GM21360 (cell line): ENCODE results near the gene CCDC33.

Experiments used
- ATAC-seq: cut with Tn5 transposase; IDR thresholded peaks from one replicate; pipeline ENCODE4 v1.9.1; 2021; ENCODE audit warnings: mild to moderate bottlenecking, moderate library complexity; ENCODE audit not compliant: unreplicated experiment

Gene CCDC33

DNA sequence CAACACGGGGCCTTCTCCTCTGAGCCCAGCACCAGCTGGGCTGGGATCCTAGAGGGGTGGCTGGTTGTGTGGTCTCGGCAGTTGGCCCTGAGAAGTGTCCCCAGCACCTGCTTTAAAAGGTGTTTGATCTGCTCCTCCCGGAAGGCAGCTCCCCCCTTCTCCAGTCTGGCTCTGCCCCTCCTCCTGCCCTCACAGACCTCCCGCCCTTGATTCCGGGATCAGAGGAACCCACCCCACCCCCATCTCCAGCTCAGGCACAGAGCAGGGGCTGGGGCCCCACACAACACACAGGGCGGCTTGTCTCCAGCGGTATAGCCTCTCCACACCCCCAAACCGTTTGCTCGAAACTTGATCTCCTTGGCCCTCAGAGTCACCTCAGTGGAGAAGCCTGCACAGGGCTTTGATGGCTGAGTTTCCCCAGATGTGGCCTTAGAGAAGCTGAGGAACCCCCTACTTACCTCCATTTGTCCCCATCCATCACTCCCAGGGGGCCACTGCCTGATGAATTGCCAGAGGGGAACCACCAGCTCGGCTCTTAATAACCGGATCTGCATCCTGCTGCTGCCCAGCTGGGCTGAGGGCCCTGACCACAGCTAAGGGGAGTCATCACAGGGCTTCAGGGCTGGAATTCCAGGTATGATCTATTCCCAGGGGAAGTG lies 27.1 kb upstream of the CCDC33 start:
- ATAC-seq, result no peak

DNA sequence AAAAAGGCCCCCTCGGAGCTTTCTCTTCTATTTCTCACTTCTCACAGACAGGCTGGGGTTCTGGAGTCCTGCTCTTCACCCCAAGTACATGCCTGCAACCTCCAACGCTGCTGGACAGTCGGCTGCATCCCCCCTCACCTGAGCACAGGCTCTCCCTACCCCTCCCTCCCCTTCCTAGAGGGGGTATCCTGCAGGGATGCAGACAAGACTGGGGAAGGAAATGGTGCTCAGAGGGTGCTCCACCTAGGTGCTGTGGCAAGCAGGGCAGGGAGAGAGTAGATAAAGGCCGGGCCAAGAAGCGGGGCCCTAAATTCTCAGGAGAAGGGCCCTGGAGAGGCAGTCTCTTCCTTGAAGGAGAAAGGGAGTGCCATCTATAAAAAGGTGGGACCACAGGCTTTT lies 26.6 kb upstream of the CCDC33 start:
- no peak for ATAC-seq

DNA sequence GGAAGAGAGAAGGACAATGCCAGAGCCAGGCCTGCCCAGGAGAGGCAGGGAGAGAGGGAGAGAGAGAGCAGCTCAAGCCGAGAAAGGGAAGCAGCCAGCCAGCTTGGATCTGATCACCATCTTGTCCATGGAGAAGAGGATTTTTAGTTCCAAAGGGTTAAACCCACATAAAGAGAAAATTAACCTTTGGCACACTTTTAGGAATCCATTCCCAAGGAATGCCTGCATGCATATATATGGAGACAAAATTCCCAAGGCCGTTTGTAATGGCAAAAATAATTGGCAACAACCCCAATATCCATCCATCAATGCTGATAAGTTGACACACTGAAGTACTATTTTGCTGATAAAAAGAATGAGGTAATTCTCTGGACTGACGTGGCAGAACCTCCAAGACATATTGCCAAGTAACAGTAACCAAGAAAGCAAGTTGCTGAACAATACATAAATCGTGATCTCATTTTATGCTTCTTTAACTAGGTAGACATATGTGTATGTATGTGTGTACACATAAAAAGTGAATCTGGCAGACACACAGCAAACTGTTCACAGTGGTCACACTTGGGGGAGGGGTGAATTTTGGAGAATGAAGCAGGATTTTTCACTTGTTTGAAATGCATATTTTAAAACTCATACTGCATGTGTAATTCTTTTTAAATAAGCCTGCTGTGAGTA lies 26.0 kb upstream of the CCDC33 start:
- ATAC-seq, result no peak

DNA sequence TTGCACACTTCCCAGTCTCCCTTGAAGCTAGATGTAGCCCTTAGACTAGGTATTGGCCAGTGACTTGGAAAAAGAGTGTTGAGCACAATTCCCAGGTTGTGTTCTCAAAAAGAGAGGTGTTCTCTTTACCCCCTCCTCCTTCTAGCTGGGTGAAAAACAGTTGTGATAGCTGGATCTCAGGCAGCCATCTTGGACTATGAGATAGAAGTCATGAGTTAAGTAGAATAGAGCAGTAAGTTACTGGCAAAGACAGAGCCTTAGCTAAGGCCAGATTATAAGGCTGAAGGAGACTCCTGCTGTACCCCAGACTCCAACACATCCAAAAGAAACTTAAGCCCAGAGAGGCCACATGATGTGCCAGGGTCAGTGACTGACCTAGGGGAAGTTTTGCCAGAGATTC lies 25.4 kb upstream of the CCDC33 start:
- ATAC-seq, result no peak

DNA sequence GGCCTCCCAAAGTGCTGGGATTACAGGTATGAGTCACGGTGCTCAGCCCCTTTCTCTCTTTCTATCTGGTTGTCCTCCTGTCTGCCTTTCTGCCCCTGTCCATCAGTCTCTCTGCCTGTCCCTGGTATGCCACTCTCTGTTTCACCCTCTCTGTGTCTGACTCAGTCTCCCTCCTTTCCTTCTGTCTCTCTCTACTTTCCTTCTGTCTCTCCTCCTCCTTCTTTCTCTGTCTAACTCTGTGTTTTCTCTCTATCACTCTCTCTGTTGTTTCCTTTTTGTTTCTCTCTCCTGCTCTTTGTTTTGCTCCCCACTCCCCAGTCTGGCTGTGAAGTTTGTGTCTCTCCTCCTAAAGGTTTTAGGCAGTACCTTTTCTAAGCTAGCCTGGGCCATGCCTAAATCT lies 24.5 kb upstream of the CCDC33 start:
- no peak for ATAC-seq

DNA sequence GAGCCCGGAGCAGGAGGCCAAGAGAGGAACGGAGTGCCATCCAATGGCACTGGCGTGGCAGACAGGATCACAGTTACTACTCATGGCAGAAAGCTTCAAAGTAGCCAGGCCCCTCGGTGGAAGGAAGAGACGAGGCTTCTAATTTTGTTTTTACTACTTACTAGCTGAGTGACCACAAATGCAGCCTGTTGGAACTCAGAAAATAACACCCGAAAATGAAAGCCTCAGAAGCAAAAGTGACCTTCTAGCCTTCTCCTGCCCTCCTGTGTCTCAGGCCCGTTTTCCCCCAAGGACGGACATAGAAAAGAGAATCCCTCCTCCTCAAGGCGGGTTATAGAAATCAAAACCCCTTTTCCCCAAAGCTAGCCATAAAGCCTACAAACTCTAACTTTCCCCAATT lies 23.6 kb upstream of the CCDC33 start:
- no peak for ATAC-seq

DNA sequence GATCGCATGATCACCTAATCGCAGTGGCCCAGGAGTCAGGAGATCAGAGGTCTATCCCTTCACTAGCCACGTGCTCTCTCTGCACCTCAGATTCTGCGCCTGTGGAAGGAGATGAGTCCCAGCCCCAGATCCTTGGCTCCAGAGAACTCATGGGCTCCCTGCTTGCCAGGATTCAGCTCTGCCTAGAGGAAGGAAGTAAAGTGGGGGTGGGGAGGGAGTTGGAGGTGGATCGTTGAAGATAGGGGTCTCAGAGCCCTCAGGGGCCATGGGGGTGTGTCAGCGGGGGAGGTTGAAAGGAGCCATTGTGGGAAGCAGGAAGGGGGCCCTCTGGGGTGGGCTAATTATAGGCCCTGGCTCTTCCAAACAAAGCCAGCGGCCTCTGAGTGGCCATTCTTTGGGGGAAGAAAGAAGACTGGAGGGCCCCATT lies 22.3 kb upstream of the CCDC33 start:
- ATAC-seq, result no peak

DNA sequence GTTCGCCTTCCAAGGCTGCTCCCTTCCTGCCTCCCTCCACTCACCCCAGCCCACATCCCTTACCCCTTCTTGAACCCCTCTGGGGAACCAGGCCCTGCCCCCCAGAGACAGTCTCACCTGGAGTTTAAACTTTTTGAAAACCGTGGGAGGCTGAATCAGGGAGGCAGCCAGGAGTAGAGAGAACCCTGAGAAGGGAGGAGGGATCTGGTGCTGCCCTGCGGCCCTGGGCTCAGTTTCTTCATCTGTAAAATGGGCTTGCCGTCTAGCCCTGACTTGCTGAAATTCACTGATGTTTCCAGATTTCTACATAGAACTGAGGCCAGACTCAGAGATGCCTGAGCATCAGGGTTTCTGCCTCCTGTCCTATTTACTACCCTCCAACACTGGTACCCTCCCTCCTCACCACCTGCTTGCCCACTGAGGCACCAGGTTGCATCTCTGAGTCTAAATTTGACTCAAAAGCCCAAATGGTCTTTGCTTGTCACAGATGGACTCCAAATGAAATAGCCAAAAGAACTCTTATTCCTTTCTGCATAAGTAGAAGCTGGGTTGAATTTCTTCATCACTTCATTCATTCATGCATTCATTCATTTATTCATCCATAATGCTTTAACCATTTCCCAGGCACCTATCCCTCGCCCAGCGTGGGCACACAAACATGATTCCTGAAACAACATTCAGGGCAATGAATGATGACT lies 21.7 kb upstream of the CCDC33 start:
- ATAC-seq, result no peak

DNA sequence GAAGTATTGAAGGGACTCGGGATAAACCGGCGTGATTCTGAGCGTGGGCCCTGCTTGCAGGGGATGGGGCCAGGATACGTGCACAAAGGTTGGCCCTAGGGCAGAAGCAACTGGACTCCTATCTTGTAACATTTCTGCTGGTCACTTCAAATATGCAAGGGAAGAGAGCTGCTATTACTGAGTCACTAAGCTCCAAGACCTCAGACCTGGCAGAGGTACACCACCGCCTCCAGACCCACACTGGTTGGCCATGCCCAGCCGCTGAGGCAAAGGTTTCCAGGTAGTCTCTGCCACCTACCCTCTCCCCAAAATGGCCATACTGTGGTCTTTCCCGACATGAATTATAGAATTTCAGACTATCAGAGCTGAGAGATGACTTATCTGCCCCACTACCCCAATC lies 20.2 kb upstream of the CCDC33 start:
- no peak for ATAC-seq

DNA sequence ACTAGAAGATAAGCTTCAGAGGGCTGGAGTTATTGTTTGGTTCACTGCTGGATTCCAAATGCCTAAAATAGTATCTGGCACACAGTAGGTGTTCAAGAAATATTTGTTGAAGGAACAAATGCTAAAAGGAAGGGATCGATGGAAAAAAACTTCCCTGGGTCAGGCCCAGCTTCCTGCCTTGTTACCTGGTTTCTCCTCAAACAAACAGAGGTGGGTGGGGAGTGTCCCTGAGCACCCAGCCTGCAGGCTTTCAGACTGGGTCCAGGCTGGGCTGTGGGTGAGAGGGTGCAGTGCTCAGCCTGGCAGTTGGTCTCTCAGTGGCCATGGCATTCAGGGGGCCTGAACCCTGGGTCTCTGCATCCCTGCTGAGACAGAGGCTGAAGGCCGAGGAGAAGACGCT lies 19.2 kb upstream of the CCDC33 start:
- no peak for ATAC-seq

DNA sequence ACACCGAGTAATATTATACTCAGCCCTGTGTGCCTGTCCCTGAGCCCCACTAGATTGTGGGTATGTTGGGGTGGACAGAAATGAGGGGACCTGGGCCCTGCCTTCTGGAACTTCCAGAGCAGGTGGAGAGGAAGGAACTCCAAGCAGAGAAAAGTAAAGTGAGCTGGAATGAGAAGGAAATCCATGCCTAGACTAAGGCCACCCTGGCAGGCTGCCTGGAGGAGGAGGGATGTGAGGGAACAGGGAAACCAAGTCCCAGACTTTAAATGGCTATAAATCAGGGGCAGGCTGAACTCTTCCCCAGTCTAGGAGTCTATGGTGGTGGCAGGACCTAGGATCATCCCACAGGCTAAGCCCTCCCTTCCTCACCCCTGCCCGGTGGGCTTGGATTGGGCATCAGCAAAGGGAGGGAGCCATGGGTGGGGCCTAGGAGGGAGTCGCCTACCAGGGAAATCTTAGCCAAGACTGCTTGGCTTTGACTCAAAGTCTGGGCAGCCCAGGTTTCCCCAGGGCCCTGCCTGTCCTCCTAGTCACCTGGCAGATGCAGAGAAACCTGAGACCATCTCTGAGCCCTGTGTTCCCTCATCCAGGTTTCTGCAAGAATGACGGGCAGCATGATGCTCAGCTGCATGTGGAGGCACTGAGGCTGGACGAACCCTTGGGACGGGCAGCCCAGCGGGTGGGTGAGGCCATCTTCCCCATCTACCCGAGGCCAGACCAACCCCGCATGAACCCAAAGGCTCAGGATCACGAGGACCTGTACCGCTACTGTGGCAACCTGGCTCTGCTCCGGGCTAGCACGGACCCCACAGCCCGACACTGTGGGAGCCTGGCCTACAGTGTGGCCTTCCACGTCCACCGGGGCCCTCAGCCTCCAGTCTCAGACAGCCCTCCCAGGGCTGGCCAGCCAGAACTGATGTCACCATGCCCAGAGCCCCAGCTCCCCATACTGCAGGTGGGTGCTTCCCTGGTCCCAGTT lies 17.9 kb upstream of the CCDC33 start:
- no peak for ATAC-seq

DNA sequence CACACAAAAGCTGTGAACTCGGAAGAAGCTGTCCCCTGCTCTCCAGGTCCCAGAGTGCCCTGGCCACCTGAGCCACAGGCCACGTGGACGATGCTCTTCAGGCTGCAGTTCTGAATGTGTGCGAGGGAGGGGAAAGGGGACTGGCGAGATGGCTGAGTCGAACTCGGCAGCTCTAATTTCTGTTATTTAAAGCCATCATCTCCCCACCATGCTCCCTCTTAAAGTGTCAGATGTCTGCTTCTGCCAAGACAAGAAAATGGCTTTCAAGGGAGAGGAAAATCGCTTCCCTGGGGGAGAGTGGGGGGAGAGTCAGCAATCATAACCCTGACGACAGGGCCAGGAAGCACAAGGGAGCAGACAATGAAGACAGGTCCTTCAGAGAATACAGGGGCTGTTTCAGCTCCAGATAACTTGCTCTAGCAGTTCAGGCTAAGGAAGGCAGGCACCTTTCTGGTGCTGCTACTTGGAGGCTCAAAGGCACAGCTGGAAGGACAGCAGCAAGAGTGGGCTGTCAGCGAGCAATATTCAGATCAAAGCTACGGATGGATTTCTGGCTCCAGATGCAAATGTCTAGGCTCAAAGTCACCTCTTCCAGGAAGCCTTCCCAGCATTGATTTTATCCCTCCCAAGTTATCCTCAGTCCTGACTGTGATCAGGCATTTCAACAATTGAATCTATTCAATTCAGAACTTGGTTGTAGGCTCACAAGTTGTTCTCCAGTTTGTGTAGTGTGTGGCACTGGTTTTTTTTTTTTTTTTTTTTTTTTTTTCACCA lies 15.5 kb upstream of the CCDC33 start:
- no peak for ATAC-seq

DNA sequence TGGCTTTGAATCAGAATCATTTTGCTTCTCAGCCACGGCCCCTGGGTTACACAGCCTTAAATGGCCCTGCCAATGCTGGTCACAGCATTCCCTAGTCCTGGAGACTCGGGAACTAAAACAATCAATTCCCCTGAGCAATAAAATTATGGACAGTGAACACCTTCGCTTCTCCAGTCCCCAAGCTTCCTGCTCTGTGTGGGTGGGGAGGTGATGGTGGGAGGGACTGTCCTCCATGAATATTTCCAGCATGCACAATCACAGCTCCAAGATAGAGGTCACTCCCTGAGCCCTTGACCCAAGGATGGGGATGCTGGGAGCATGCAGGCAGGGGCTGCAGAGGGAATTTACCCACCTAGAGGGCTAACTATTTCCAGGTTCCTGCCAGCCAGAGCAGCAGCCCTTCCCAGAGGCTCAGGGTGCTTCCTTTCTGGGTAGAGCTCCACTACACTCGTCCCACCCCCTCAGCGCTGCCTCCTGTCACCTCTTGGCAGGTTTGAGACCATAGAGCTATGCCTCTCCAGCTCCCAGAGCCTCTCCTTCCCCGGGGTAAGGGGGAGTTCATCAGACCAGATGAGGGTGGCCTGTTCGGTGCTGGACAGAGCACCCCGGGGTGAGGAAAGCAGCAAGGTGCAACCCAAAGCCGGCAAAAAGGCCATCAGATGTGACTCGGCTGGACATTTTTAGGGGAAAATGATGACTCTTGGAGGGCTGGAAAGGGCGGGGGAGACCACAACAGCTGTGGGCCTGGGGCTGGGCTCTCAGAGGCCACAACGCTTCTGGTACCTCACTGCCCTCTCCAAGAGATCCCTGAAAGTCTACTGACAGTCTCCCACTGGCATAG lies 14.5 kb upstream of the CCDC33 start:
- ATAC-seq, result no peak

DNA sequence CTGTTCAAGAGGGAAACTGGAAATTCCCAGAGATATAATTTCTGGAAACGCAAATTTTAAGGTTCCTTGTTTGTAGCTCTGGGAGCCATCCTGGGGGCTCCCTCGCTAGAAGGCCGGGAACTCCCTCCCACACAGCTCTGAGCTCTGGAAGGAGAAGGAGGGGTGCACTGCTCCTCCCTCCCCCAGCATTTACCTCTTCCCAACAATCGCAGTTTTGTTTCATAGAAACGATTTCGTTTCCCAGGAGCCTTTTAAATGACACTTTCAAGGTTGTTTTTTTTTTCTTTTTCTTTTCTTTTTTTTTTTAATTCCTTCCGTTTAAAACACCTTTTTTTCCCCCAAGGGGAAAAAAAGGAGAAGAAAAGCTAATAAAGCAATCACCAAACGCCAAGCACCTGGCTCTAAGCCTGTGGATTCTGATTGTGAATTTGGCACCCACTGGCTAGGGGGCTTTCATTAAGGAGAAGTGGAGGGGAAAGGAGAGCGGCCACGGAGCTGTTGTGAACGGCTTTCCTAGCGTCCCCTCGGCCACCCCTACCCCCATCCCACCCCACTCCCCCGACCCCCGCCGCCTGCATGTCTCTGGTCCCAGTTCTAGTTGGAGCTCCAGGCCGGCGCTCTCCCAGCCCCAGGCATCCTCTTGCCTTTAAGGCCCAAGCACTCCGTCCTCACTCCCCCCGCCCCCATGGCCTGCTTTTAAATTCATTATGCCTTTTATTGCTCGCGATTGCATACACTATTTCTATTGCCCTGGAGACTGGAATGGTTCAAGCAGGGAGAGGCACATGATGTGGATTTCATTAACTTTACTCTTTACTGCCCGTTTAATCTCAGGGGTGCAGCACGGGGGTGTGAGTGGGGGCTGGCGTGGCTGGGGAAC lies 13.6 kb upstream of the CCDC33 start:
- ATAC-seq, result no peak

DNA sequence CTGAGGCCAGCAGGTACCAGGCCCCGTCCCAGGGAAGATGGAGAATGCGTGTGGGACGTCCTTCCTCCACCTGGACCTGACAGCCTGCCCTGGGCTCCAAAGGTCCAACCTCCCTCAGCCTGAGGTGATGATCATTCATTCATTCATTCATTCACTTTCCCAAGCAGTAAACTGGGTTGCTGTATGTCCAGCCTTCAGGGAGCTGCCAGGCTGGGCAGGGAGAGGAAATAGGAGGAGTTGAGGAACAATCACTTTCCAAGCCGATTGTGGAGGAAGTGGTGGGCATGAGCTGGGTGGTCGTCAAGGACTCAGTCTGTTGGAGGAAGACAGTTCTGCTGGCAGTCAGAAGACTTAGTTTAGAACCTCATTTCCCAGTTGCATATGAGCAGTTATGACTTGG lies 10.2 kb upstream of the CCDC33 start:
- ATAC-seq, result no peak

DNA sequence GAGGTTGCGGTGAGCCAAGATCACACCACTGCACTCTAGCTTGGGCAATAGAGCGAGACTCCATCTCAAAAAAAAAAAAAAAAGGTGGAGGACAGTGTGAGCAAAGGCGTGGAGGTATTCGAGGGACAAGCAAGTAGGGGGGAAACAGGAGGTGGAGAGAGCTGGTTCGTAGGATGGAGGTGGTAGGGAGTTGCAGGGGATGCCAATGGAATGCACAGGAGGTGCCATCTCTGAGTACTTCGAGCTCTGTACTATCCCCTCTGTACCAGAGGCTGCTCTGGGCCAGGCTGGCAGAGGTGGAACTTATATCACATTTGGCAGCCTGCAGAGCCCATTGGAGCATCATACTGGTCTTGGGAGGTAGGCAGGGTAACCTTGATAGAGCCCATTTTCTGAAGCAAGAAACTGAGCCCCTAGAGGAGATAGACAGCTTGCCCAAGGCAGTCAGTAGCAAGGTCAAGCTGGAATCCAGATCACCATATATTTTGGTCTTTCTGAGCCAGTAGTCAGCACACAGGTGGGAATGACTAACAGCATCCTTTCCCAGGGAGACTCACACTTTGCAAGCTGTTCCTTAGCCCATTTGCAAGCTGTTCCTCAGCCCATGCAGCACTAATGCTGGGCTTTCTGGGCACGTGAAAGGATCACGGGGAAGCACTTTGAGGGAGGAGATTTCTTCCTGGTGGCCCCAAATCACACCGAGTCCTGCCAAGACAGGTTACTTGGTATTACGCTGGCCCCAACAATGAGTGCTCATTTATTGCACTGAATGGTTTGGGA lies 9.2 kb upstream of the CCDC33 start:
- ATAC-seq, result no peak

DNA sequence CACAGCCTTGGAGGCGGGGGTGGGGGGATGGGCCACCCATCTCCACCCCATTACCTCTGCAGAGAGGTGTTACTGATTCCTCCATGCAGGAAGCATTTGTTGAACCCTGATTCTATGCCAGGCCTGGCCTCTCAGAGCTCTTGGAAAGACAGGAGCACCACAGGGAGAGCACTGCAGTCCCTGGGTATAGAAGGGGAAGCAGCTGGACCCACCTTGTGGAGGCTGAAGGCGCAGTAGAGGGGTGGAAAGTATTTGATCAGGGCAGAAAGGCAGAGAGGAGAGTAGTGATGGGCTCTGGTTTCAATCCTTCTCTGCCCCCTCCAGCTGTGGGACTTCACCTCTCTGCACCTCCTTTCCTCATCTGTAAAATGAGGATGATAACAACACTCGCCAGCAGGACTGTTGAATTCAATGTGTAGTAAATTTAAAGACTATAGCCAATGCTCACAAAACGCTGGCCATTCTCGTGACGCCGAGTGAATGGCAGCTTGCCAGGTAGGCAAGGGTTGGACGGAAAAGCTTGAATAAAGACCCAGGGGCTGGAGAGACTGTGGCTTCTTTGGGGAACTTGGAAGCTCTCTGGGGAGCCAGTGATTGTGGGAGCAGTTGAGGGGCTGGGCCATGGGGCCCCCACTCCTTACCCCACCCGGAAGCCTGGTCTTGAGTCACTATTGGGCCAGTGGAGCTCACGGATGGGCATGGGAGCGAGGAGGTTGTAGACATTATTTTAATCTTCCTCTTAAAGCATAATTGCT lies 8.0 kb upstream of the CCDC33 start:
- no peak for ATAC-seq
